SU-DHL-6 (cell line): Measurements from ENCODE around the gene PTPN18.

Experiments
- CTCF ChIP-seq: fragments of 200-600 bp; sonication (generic); IDR thresholded peaks from one replicate; pipeline ENCODE4 v1.5.1; 2017; ENCODE audit warnings: antibody characterized with exemption, mild to moderate bottlenecking, low read length, moderate library complexity; ENCODE audit not compliant: insufficient read depth, poor library complexity, severe bottlenecking
- EZH2phosphoT487 ChIP-seq: fragments of 200-600 bp; sonication (generic), shearing (Covaris generic); conservative IDR thresholded peaks from 2 replicates; pipeline ENCODE4 v1.6.1; 2018; ENCODE audit warnings: mild to moderate bottlenecking, antibody characterized with exemption, low read length, moderate library complexity, mixed read lengths

GRCh38 chr2:130372055-130372832 lies 16.4 kb downstream of the PTPN18 start:
- TF ChIP-seq CTCF (peak; percentile 78), EZH2phosphoT487 (no peak)
